GM18873 (cell line): ENCODE measurements around the gene BACE2.

ENCODE experiments used
- ATAC-seq: cut with Tn5 transposase; IDR thresholded peaks from one replicate; pipeline ENCODE4 v1.9.1; 2021; ENCODE audit warnings: mild to moderate bottlenecking, moderate library complexity, moderate number of reproducible peaks; ENCODE audit not compliant: unreplicated experiment, low FRiP score

Gene BACE2

GRCh38 chr21:41147096-41147978, 20.6 kb upstream of the BACE2 start:
- ATAC-seq, result no peak

- no peak for ATAC-seq
Measured at GRCh38 chr21:41147979-41148355, 20.0 kb upstream of the BACE2 start.

GRCh38 chr21:41148798-41149197, 19.2 kb upstream of the BACE2 start:
- no peak for ATAC-seq

- no peak for ATAC-seq
Measured at GRCh38 chr21:41149199-41149598, 18.8 kb upstream of the BACE2 start.

DNA sequence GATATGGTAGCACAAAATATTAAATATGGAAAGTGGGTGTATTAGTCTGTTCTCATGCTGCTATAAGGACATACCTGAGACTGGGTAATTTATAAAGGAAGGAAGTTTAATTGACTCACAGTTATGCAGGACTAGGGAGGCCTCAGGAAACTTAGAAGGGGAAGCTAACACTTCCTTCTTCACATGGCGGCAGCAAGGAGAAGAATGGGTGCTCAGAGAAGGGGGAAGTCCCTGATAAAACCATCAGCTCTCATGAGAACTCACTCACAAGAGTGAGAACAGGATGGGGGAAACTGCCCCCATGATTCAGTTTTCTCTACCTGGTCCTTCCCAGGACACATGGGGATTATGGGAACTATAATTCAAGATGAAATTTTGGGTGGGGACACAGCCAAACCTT, 15.8 kb upstream of the BACE2 start:
- ATAC-seq, result no peak

- no peak for ATAC-seq
Measured at GRCh38 chr21:41153443-41153842, 14.5 kb upstream of the BACE2 start.

- no peak for ATAC-seq
Measured at GRCh38 chr21:41156142-41156541, 11.8 kb upstream of the BACE2 start.

DNA sequence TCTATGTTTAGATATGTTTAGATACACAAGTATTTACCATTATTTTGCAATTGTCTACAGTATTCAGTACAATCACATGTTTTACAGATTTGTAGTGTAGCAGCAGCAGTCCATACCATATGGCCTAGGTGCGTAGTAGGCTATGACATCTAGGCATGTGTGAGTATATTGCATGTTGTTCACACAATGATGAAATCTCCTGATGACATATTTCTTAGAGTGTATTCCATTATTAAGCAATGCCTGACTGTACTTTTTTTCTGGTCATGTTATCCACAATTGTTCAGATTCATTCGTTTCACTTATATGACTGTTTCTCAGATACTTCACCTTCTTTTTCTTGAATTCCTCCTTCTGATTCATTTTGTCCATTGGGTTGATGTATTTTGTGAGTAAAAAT, 9.9 kb upstream of the BACE2 start:
- no peak for ATAC-seq

GRCh38 chr21:41160036-41160435, 7.9 kb upstream of the BACE2 start:
- ATAC-seq, result no peak

GRCh38 chr21:41161428-41161827, 6.5 kb upstream of the BACE2 start:
- ATAC-seq, result no peak

- ATAC-seq, result no peak
Measured at GRCh38 chr21:41162096-41162495, 5.9 kb upstream of the BACE2 start.

DNA sequence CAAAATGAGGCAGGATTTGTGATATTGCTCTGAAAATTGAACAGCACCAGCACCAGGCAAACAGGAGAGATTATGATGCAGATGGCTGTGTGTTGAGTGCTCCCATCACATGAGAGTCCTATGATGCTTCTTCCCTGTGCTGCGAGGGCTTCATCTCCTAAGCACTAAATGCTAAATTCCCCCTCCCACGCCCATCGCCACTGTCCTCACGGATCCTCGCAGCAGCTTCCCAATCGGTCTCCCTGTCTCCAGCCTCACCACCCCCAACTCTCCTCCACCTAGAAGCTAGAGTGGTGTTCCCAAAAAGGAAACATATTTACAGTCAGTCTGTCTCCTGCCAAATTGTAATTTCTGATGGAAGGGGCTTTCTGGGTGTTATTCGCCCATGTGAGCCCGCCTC, 4.9 kb upstream of the BACE2 start:
- ATAC-seq, result no peak

DNA sequence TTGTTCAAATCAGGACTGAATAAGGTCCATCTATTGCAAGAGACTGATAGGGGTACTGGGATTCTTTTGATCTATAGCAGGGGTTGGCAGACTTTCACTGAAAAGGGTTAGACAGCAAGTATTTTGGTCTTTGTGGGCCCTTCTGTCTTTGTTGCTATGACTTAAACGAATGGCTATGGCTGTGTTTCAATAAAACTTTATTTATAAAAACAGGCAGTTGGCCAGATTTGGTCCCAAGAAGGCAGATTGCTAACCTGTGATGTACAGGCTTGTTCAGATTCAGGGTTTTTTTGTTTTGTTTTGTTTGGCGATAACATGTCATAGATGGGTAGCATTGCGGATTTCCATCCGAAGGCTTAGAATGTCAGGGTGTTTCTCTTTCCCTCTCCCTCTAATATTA, 3.9 kb upstream of the BACE2 start:
- ATAC-seq, result no peak

- no peak for ATAC-seq
Measured at GRCh38 chr21:41164981-41165655, 2.8 kb upstream of the BACE2 start.

GRCh38 chr21:41166884-41167283, 1.1 kb upstream of the BACE2 start:
- no peak for ATAC-seq

GRCh38 chr21:41168391-41169257, 664 bp downstream of the BACE2 start:
- no peak for ATAC-seq

DNA sequence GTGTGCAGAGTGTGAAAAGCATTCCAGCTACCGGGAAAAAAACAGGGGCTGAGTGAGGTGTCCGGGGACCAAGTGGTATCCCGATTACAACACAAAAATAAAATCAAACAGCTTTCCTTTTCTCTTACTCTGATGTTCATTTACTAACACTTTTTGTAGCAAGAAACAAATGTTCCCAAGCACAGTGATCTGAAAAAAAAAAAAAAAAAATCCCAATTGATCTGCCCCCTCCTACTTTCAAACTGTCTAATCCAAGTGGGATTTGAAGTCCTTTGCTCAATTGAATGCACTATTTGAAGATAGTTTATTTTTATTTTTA, 1.3 kb downstream of the BACE2 start:
- ATAC-seq, result no peak

GRCh38 chr21:41169701-41170100, 1.7 kb downstream of the BACE2 start:
- ATAC-seq, result no peak

DNA sequence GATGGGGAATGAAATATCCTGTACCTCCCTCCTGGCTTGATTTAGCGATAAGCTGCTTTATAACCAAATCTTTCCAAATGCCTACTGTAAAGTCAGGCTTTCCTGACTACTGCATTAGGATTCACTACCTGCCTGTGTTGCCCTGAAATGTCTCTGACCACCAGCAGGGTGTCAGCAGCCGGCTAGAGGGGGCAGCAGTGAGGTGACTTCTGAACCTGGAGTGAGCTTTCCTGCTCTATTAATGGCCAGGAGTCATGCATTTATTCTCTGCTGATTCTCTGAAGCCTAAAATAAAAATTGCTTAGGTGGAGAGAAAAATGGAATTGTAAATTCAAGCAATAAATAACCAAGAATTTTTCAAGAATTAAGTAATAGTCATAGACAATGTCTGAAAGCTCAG, 2.5 kb downstream of the BACE2 start:
- ATAC-seq, result no peak

- no peak for ATAC-seq
Measured at GRCh38 chr21:41170859-41171609, 3.1 kb downstream of the BACE2 start.

GRCh38 chr21:41175080-41175479, 7.1 kb downstream of the BACE2 start:
- ATAC-seq, result no peak
